Esophagus muscularis mucosa (tissue), 4 donors: ENCODE results near the gene NOCT. TPM values are rescaled to one million over a fixed set of nuclear protein-coding genes. Genes with fewer than 3 reads are reported as not detected.
"Not testable (repeated sequence)": the region's sequence is repeated elsewhere in the genome, so short reads cannot be mapped to it uniquely, and the experiment has no call there.

ENCODE experiments used
- DNase-seq: peaks from one replicate; pipeline ENCODE4 v3.0.0-alpha.2; 2017; ENCODE audit errors: extremely low spot score
- H3K27ac ChIP-seq, 4 donors: fragments of 200-600 bp; sonication (generic); replicated peaks in 1 of 4; 1 replicate in 3 of 4; 2 replicates in 1 of 4; pipeline ENCODE4 v1.5.1; 2016 to 2019; ENCODE audit warnings: mild to moderate bottlenecking in 1 of 4
- H3K27me3 ChIP-seq, 4 donors: fragments of 200-600 bp; sonication (generic); one replicate each; pipeline versions ENCODE4 v1.5.1 to v1.6.0; 2016 to 2019
- H3K36me3 ChIP-seq, 4 donors: fragments of 200-600 bp; sonication (generic); one replicate each; pipeline ENCODE4 v1.5.1; 2016 to 2019
- H3K4me1 ChIP-seq, 4 donors: fragments of 200-600 bp; sonication (generic); one replicate each; pipeline ENCODE4 v1.5.1; 2016 to 2019
- H3K4me3 ChIP-seq, 4 donors: fragments of 200-600 bp; sonication (generic); 1 replicate in 2 of 4; 2 replicates in 2 of 4; pipeline ENCODE4 v1.5.1; 2016 to 2019; ENCODE audit warnings: mild to moderate bottlenecking in 4 of 4, moderate library complexity in 1 of 4
- H3K9me3 ChIP-seq, 4 donors: fragments of 200-600 bp; sonication (generic); 1 replicate in 3 of 4; 2 replicates in 1 of 4; pipeline ENCODE4 v1.5.1; 2016 to 2019
- CTCF ChIP-seq, 3 experiments: fragments of 200-600 bp in 2 of 3; fragments of 450-650 bp in 1 of 3; sonication (generic) in 2 of 3; IDR thresholded peaks; one replicate each; pipeline ENCODE4 v1.5.1; 2017 to 2019; ENCODE audit warnings: antibody characterized with exemption in 3 of 3, mild to moderate bottlenecking in 2 of 3, moderate library complexity in 1 of 3
- EP300 ChIP-seq: sonication (generic); formaldehyde crosslinking; IDR thresholded peaks from one replicate; pipeline ENCODE4 v1.6.1; 2017; ENCODE audit warnings: antibody characterized with exemption
- POLR2A ChIP-seq: fragments of 450-650 bp; IDR thresholded peaks from one replicate; pipeline ENCODE4 v1.6.1; 2017; ENCODE audit warnings: antibody characterized with exemption, moderate library complexity, mild to moderate bottlenecking, low read depth
- POLR2AphosphoS5 ChIP-seq, 2 donors: sonication (generic); formaldehyde crosslinking; IDR thresholded peaks; one replicate each; pipeline ENCODE4 v1.6.1; 2017; ENCODE audit warnings: antibody characterized with exemption in 2 of 2
- WGBS: methylation state at CpG from one replicate; pipeline ENCODE4 v1.1.5; 2018; 5-methylcytosine and 5-hydroxymethylcytosine counted together
- intact Hi-C: fragments of 100-400 bp; cut with DNase I; formaldehyde crosslinking; loops from one replicate; pipeline ENCODE4 v1.15.1; 2023
- total RNA-seq, 4 donors: library from RNA; depleted of rRNA; stranded (reverse); fragments of >200 nt; gene quantifications; one replicate each; pipeline versions ENCODE4 v1.1.0 to v1.2.1, GENCODE V29; 2016

NOCT gene
- total RNA-seq, 4 donors from 2014 or later = 1.7 to 7.0 (median 2.1) TPM

DNA sequence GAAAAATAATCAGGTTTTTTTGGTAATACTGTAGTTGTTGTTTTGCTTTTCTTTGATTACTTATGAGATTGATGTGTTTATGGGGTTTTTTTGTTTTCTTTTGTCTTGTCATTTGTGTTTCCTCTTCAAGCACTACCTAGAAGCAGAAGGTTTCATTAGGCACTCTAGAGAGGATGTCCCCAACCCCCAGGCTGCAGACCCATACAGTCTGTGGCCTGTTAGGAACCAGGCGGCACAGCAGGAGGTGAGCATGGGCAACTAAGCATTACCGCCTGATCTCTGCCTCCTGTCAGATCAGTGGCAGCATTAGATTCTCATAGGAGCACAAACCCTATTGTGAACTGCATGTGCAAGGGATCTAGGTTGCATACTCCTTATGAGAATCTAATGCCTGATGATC, 22.9 kb upstream of the NOCT start:
- no peaks in the 10 kb centered on the region for H3K9me3 ChIP-seq
- H3K36me3 ChIP-seq = no peaks in the 10 kb centered on the region
- no peaks in the 10 kb centered on the region for H3K4me1 ChIP-seq
- intact Hi-C loops = no loop called here
- H3K4me3 ChIP-seq = no peak overlapping the region
- no peak for DNase-seq
- H3K27ac ChIP-seq = no peak overlapping the region
- no peak for TF ChIP-seq CTCF (IDR thresholded peaks at IDR 0.05)
- no peak for TF ChIP-seq POLR2A
- TF ChIP-seq POLR2AphosphoS5 (IDR thresholded peaks at IDR 0.05) = no peak
- TF ChIP-seq EP300 = no peak
- WGBS = 86% methylated on average over 1 of the region's 2 CpGs
- no peaks in the 10 kb centered on the region for H3K27me3 ChIP-seq

DNA sequence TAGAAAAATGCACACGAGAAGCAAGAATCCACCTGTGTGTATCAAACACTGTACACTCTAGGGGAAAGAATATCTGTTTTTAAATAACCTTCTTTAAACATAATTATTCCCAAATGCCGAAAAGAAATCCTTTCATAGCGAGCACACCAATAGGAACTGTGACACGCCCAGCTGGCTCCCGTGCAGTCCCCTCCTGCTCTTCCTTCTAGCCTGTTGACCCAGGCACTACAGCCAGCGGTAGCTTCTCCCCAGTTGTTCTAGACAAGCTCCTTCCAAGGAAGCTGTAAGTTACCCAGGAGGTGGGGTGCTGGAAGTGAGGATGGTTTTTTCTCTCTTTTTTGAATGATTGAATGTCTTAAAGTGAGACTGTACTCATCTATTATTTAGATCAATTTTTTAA, 19.5 kb upstream of the NOCT start:
- intact Hi-C loops = no loop called here
- Histone ChIP-seq H3K9me3 (no peaks in the 10 kb centered on the region), H3K27me3 (no peaks in the 10 kb centered on the region), H3K36me3 (no peaks in the 10 kb centered on the region), H3K4me3 (no peak overlapping the region), H3K27ac (no peak overlapping the region), H3K4me1 (no peaks in the 10 kb centered on the region)
- TF ChIP-seq CTCF (IDR thresholded peaks at IDR 0.05) = no peak
- no peak for TF ChIP-seq POLR2A
- no peak for TF ChIP-seq EP300
- TF ChIP-seq POLR2AphosphoS5 (IDR thresholded peaks at IDR 0.05) = no peak
- 77% methylated on average over 6 of the region's 6 CpGs for WGBS
- no peak for DNase-seq

- intact Hi-C loops = no loop called here
- Histone ChIP-seq H3K27ac (no peak overlapping the region), H3K4me1 (no peaks in the 10 kb centered on the region), H3K4me3 (no peak overlapping the region), H3K27me3 (no peaks in the 10 kb centered on the region), H3K9me3 (no peaks in the 10 kb centered on the region), H3K36me3 (no peaks in the 10 kb centered on the region)
- WGBS = 87% methylated on average over 3 of the region's 6 CpGs
- DNase-seq = no peak
- no peak for TF ChIP-seq EP300
- no peak for TF ChIP-seq POLR2AphosphoS5 (IDR thresholded peaks at IDR 0.05)
- TF ChIP-seq CTCF (IDR thresholded peaks at IDR 0.05) = no peak
- TF ChIP-seq POLR2A = no peak
These were observed 15.9 kb upstream of the NOCT start for GRCh38 chr4:138999666-139000065.

- H3K9me3 ChIP-seq, H3K27me3 ChIP-seq, H3K4me3 ChIP-seq, H3K27ac ChIP-seq, intact Hi-C loops, H3K36me3 ChIP-seq, DNase-seq, H3K4me1 ChIP-seq: not testable (repeated sequence)
- 100% methylated on average over 5 of the region's 5 CpGs for WGBS
These were observed 15.4 kb upstream of the NOCT start for GRCh38 chr4:139000134-139000533.

DNA sequence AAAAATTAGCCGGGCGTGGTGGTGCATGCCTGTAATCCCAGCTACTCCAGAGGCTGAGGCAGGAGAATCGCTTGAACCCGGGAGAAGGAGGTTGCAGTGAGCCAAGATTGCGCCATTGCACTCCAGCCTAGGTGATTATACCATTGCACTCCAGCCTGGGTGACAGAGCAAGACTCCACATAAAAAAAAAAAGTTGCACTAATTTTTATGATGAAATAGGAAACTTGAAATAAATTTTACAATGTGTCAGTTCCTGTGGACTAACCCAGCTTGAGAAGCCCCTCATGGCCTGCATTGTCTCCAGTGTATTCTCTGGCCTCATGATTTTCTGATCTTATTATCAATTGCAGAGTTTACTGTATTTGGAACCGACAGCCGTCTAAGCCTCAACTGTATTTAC, 14.2 kb upstream of the NOCT start:
- not testable (repeated sequence) for H3K4me1 ChIP-seq

DNA sequence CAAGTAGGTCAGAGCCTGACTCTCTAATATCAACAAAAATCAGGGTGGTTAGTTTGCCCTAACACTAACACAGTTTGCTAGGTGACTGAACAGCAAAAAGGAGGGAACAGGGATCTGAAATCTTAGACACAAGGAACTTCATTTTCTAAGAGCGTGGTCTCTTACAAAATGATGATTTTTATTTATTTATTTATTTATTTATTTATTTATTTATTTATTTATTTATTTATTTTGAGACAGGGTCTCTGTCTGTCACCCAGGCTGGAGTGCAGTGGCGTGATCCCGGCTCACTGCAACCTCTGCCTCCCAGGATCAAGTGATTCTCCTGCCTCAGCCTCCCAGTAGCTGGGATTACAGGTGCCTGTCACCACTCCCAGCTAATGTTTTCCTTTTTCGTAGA, 11.9 kb upstream of the NOCT start:
- H3K27me3 ChIP-seq, H3K9me3 ChIP-seq, H3K27ac ChIP-seq, H3K4me3 ChIP-seq, H3K36me3 ChIP-seq, H3K4me1 ChIP-seq, intact Hi-C loops, DNase-seq: not testable (repeated sequence)
- WGBS = 94% methylated on average over 4 of the region's 4 CpGs

More for the DNA sequence above, 14.2 kb upstream of the NOCT start:
- DNase-seq, H3K27me3 ChIP-seq, intact Hi-C loops, H3K27ac ChIP-seq, H3K36me3 ChIP-seq, H3K9me3 ChIP-seq, H3K4me3 ChIP-seq: not testable (repeated sequence)
- 95% methylated on average over 7 of the region's 7 CpGs for WGBS
